Thymus (tissue), 2 donors: ENCODE data around the gene CKAP2L. TPM values are rescaled to one million over a fixed set of nuclear protein-coding genes. Genes with fewer than 3 reads are reported as not detected.

Experiments
- polyA plus RNA-seq: library from polyadenylated mRNA; stranded (reverse); fragments of 200-250 nt; gene quantifications from one replicate; pipeline ENCODE4 v1.2.3, GENCODE V29; 2013
- total RNA-seq: library from RNA; stranded (reverse); fragments of 120-200 nt; gene quantifications from one replicate; pipeline ENCODE4 v1.2.4, GENCODE V29; 2013
- donor health status: healthy.

CKAP2L gene
- total and polyA plus RNA-seq, 2 donors = 1.0 to 14.1 TPM

Other genes starting within 250 kb of the CKAP2L start
- gene POLR1B, start 222.1 kb downstream of the CKAP2L start, total RNA-seq = 13.0 TPM
- 8.2 TPM for gene POLR1B, start 222.1 kb downstream of the CKAP2L start, polyA plus RNA-seq
- 24.6 TPM for gene CHCHD5, start 180.0 kb downstream of the CKAP2L start, total RNA-seq
- 37.2 TPM for gene CHCHD5, start 180.0 kb downstream of the CKAP2L start, polyA plus RNA-seq
- 27.2 TPM for gene SLC20A1, start 118.7 kb downstream of the CKAP2L start, total RNA-seq
- 47.0 TPM for gene SLC20A1, start 118.7 kb downstream of the CKAP2L start, polyA plus RNA-seq
- gene NT5DC4, start 43.6 kb downstream of the CKAP2L start, total RNA-seq = 0.85 TPM
- 0.25 TPM for gene NT5DC4, start 43.6 kb downstream of the CKAP2L start, polyA plus RNA-seq
- gene IL1A, start 19.9 kb upstream of the CKAP2L start, total RNA-seq = 0.19 TPM
- 1.8 TPM for gene IL1A, start 19.9 kb upstream of the CKAP2L start, polyA plus RNA-seq
- 3.4 TPM for gene IL1B, start 72.2 kb upstream of the CKAP2L start, total RNA-seq
- gene IL1B, start 72.2 kb upstream of the CKAP2L start, polyA plus RNA-seq = 13.8 TPM
- 0.09 TPM for gene IL37, start 146.6 kb upstream of the CKAP2L start, total RNA-seq
- gene IL37, start 146.6 kb upstream of the CKAP2L start, polyA plus RNA-seq = 0.43 TPM
- 0.24 TPM for gene IL36G, start 213.4 kb upstream of the CKAP2L start, total RNA-seq
- 2.7 TPM for gene IL36G, start 213.4 kb upstream of the CKAP2L start, polyA plus RNA-seq
- gene IL36A, start 240.8 kb upstream of the CKAP2L start, total RNA-seq = 0.99 TPM
- 0.30 TPM for gene IL36A, start 240.8 kb upstream of the CKAP2L start, polyA plus RNA-seq